ENCODE results near the gene RPS14. TPM values are rescaled to one million over a fixed set of nuclear protein-coding genes. Genes with fewer than 3 reads are reported as not detected.
A peak's percentile ranks its signal among the peaks of the same experiment; 100 is the strongest.

RPS14 gene
- total and polyA plus RNA-seq, 2 experiments from 2014 or later, result 1,343 to 1,694 TPM

DNA sequence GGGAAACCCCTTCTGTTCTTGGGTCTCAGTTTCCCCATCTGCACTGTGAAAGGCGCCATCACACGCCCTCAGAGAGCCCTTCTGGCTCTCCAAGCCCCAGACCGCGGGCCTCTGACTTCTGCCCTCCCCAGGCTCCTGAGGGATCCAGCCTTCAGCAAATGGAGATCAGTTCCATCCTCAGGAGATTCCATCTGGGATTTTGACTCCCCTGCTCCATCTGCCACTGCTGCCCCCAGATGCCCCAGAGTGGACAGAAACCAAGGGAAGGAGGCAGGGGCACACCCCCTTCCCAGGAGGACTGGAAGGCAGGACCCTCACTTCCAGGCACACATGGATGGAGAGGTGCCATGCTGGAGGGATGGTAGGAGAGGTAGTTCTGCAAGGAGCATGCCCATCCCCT, 18.7 kb upstream of the RPS14 start:
- Histone ChIP-seq H3K79me2 (ENCODE audit: insufficient read depth) (no peaks in the 10 kb centered on the region), H3F3A (ENCODE audit: insufficient read depth) (peaks cover 28% of the 10 kb centered on the region), H3K9me3 (ENCODE audit: low read depth) (no peaks in the 10 kb centered on the region), H3K27me3 (replicated peaks; ENCODE audit: insufficient read depth) (no peaks in the 10 kb centered on the region), H3K9me2 (ENCODE audit: insufficient read depth) (no peaks in the 10 kb centered on the region), H2AFZ (no peak overlapping the region), H3K9ac (no peak overlapping the region), H3K27ac (no peak overlapping the region), H3K4me2 (ENCODE audit: unreplicated experiment) (no peak overlapping the region), H3K4me1 (ENCODE audit: insufficient read depth) (peaks cover 58% of the 10 kb centered on the region), H3K36me3 (ENCODE audit: low read depth) (no peaks in the 10 kb centered on the region), H3K4me3 (no peak overlapping the region), H4K20me1 (ENCODE audit: insufficient read depth) (no peaks in the 10 kb centered on the region)
- in situ Hi-C loops (cut with MboI), result loop anchor here (5.0 to 10.0 kb wide), 2 partner anchors 54 to 177 kb away; partner anchors contain the start of gene SYNPO
- DNase-seq, result no peak
- TF ChIP-seq EZH2 (IDR thresholded peaks at IDR 0.05; ENCODE audit: insufficient read depth, poor library complexity, severe bottlenecking) (no peak), EZH2phosphoT487 (IDR thresholded peaks at IDR 0.05; ENCODE audit: insufficient read depth, low read depth) (no peak)
- WGBS, 2 experiments (ENCODE audit: low coverage in 1 of 2, low lambda C conversion rate in 2 of 2, missing lambda C conversion rate in 2 of 2), result 95 to 100% methylated on average over 4 of the region's 4 CpGs

DNA sequence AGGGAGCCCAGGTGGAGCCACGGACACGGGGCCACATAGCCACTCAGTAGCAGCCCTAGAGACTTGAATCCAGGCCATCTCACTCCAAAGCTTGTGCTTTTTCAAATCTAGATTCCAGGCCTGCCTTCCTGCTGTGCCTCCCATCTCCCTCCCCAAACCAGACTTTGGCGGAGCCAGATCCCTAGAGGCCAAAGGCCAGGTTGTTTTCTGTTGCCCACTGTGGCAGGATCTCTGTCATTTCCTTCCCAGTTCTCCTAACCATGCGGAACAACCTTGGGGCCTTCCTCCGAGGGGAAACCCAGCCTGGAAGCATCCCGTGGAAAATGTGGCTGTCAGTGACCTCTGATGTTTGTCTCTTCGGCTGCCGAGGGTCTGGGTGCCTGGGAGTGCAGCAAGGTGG, 16.4 kb upstream of the RPS14 start:
- Histone ChIP-seq H3K4me3 (no peak overlapping the region), H3K27me3 (replicated peaks; ENCODE audit: insufficient read depth) (no peaks in the 10 kb centered on the region), H3K4me2 (ENCODE audit: unreplicated experiment) (no peak overlapping the region), H3K9ac (no peak overlapping the region), H4K20me1 (ENCODE audit: insufficient read depth) (no peaks in the 10 kb centered on the region), H3K36me3 (ENCODE audit: low read depth) (no peaks in the 10 kb centered on the region), H3K27ac (no peak overlapping the region), H2AFZ (no peak overlapping the region), H3K79me2 (ENCODE audit: insufficient read depth) (no peaks in the 10 kb centered on the region), H3K9me3 (ENCODE audit: low read depth) (no peaks in the 10 kb centered on the region), H3F3A (ENCODE audit: insufficient read depth) (peaks cover 18% of the 10 kb centered on the region), H3K9me2 (ENCODE audit: insufficient read depth) (no peaks in the 10 kb centered on the region), H3K4me1 (ENCODE audit: insufficient read depth) (peaks cover 44% of the 10 kb centered on the region)
- no peak for TF ChIP-seq EZH2 (IDR thresholded peaks at IDR 0.05; ENCODE audit: insufficient read depth, poor library complexity, severe bottlenecking)
- TF ChIP-seq EZH2phosphoT487 (IDR thresholded peaks at IDR 0.05; ENCODE audit: insufficient read depth, low read depth), result no peak
- no peak for DNase-seq
- in situ Hi-C loops (cut with MboI), result loop anchor here (5.0 to 10.0 kb wide), 2 partner anchors 56 to 179 kb away; partner anchors contain the start of gene SYNPO
- 89 to 91% methylated on average over 8 of the region's 8 CpGs for WGBS, 2 experiments (ENCODE audit: low coverage in 1 of 2, low lambda C conversion rate in 2 of 2, missing lambda C conversion rate in 2 of 2)

GRCh38 chr5:150464554-150465012, 15.0 kb upstream of the RPS14 start:
- no peaks in the 10 kb centered on the region for H3K36me3 ChIP-seq (ENCODE audit: low read depth)
- in situ Hi-C loops (cut with MboI), result loop anchor here (5.0 to 10.0 kb wide), 2 partner anchors 58 to 180 kb away; partner anchors contain the start of gene SYNPO
- H3K9me2 ChIP-seq (ENCODE audit: insufficient read depth), result no peaks in the 10 kb centered on the region
- H3K9me3 ChIP-seq (ENCODE audit: low read depth), result no peaks in the 10 kb centered on the region
- peak overlapping the region; percentile 22 for H3K4me2 ChIP-seq (ENCODE audit: unreplicated experiment)
- no peak overlapping the region for H3K4me3 ChIP-seq
- peaks cover 37% of the 10 kb centered on the region for H3K4me1 ChIP-seq (ENCODE audit: insufficient read depth)
- H3K27ac ChIP-seq, result no peak overlapping the region
- peak overlapping the region; percentile 78 for H2AFZ ChIP-seq
- H3K79me2 ChIP-seq (ENCODE audit: insufficient read depth), result no peaks in the 10 kb centered on the region
- peaks cover 8% of the 10 kb centered on the region for H3F3A ChIP-seq (ENCODE audit: insufficient read depth)
- no peaks in the 10 kb centered on the region for H3K27me3 ChIP-seq (replicated peaks; ENCODE audit: insufficient read depth)
- no peak overlapping the region for H3K9ac ChIP-seq
- no peak for DNase-seq
- TF ChIP-seq EZH2phosphoT487 (IDR thresholded peaks at IDR 0.05; ENCODE audit: insufficient read depth, low read depth) (no peak), EZH2 (IDR thresholded peaks at IDR 0.05; ENCODE audit: insufficient read depth, poor library complexity, severe bottlenecking) (no peak)
- H4K20me1 ChIP-seq (ENCODE audit: insufficient read depth), result no peaks in the 10 kb centered on the region
- 63 to 73% methylated on average over 6 of the region's 6 CpGs for WGBS, 2 experiments (ENCODE audit: low coverage in 1 of 2, low lambda C conversion rate in 2 of 2, missing lambda C conversion rate in 2 of 2)

GRCh38 chr5:150461231-150461630, 11.7 kb upstream of the RPS14 start:
- no peaks in the 10 kb centered on the region for H4K20me1 ChIP-seq (ENCODE audit: insufficient read depth)
- TF ChIP-seq EZH2phosphoT487 (IDR thresholded peaks at IDR 0.05; ENCODE audit: insufficient read depth, low read depth) (no peak), EZH2 (IDR thresholded peaks at IDR 0.05; ENCODE audit: insufficient read depth, poor library complexity, severe bottlenecking) (no peak)
- no peak for DNase-seq
- peak overlapping the region; percentile 40; the same call in 1 of the 2 replicates for H2AFZ ChIP-seq
- H3K27ac ChIP-seq, result no peak overlapping the region
- H3K9ac ChIP-seq, result no peak overlapping the region
- H3K9me2 ChIP-seq (ENCODE audit: insufficient read depth), result no peaks in the 10 kb centered on the region
- H3K79me2 ChIP-seq (ENCODE audit: insufficient read depth), result no peaks in the 10 kb centered on the region
- WGBS, 2 experiments (ENCODE audit: low coverage in 1 of 2, low lambda C conversion rate in 2 of 2, missing lambda C conversion rate in 2 of 2), result 56 to 62% methylated on average over 2 of the region's 2 CpGs
- H3K4me1 ChIP-seq (ENCODE audit: insufficient read depth), result peaks cover 26% of the 10 kb centered on the region
- in situ Hi-C loops (cut with MboI), result loop anchor here (10.0 kb wide), 1 partner anchor 184 kb away; the partner anchor contains the start of gene SYNPO
- no peaks in the 10 kb centered on the region for H3K27me3 ChIP-seq (replicated peaks; ENCODE audit: insufficient read depth)
- H3F3A ChIP-seq (ENCODE audit: insufficient read depth), result 0 out of 2 replicates have a peak, but pooled peaks cover 3% of the 10 kb centered on the region
- no peak overlapping the region for H3K4me3 ChIP-seq
- no peaks in the 10 kb centered on the region for H3K36me3 ChIP-seq (ENCODE audit: low read depth)
- no peaks in the 10 kb centered on the region for H3K9me3 ChIP-seq (ENCODE audit: low read depth)
- no peak overlapping the region for H3K4me2 ChIP-seq (ENCODE audit: unreplicated experiment)
